Activated CD4-positive, alpha-beta T cell treated with anti-CD3 and anti-CD28 coated beads, Interleukin-2, Interleukin-6, amounts not matched to agents 100 ng/mL and 50 ng/mL, durations not matched to agents 16 hours and 8 hours (primary cell): ENCODE measurements around the gene PALLD.
"Not testable (repeated sequence)": the region's sequence is repeated elsewhere in the genome, so short reads cannot be mapped to it uniquely, and the experiment has no call there.

Experiments
- DNase-seq: peaks from one replicate; pipeline ENCODE4 v3.0.0-alpha.2; 2020

The PALLD gene

GRCh38 chr4:168498251-168498650 is 1.4 kb downstream of the PALLD start:
- DNase-seq, result no peak

GRCh38 chr4:168499241-168499640 is 2.4 kb downstream of the PALLD start:
- DNase-seq, result no peak

GRCh38 chr4:168501407-168501806 is 4.6 kb downstream of the PALLD start:
- DNase-seq, result no peak

- no peak for DNase-seq
These were observed 6.0 kb downstream of the PALLD start for GRCh38 chr4:168502861-168503260.

- DNase-seq, result no peak
These were observed 7.0 kb downstream of the PALLD start for GRCh38 chr4:168503652-168504362.

GRCh38 chr4:168504526-168504925 is 7.7 kb downstream of the PALLD start:
- DNase-seq, result no peak

GRCh38 chr4:168506014-168506413 is 9.2 kb downstream of the PALLD start:
- no peak for DNase-seq

GRCh38 chr4:168507178-168507815 is 10.4 kb downstream of the PALLD start:
- no peak for DNase-seq

GRCh38 chr4:168508683-168509082 is 11.8 kb downstream of the PALLD start:
- DNase-seq, result no peak

- DNase-seq, result peak; percentile 72
These were observed 12.9 kb downstream of the PALLD start for GRCh38 chr4:168509786-168510185.

- peak; percentile 55 for DNase-seq
These were observed 15.1 kb downstream of the PALLD start for GRCh38 chr4:168511780-168512489.

GRCh38 chr4:168513826-168514225 is 17.0 kb downstream of the PALLD start:
- DNase-seq, result not testable (repeated sequence)

- peak; percentile 34 for DNase-seq
These were observed 17.5 kb downstream of the PALLD start for GRCh38 chr4:168514249-168514852.

- no peak for DNase-seq
These were observed 18.6 kb downstream of the PALLD start for GRCh38 chr4:168515222-168516011.

- DNase-seq, result no peak
These were observed 20.0 kb downstream of the PALLD start for GRCh38 chr4:168516841-168517240.

GRCh38 chr4:168519576-168519975 is 22.7 kb downstream of the PALLD start:
- no peak for DNase-seq

- no peak for DNase-seq
These were observed 24.9 kb downstream of the PALLD start for GRCh38 chr4:168521721-168522120.

- no peak for DNase-seq
These were observed 25.5 kb downstream of the PALLD start for GRCh38 chr4:168522356-168522755.

- no peak for DNase-seq
These were observed 26.1 kb downstream of the PALLD start for GRCh38 chr4:168522829-168523489.

GRCh38 chr4:168524006-168524405 is 27.2 kb downstream of the PALLD start:
- DNase-seq, result no peak

GRCh38 chr4:168524897-168525296 is 28.0 kb downstream of the PALLD start:
- DNase-seq, result no peak

- no peak for DNase-seq
These were observed 30.7 kb downstream of the PALLD start for GRCh38 chr4:168527560-168527959.
